Neural progenitor cell (in vitro differentiated cells): ENCODE data around the gene CA12.

Experiments
- EZH2 ChIP-seq: fragments of 200-600 bp; sonication (generic); IDR thresholded peaks from 2 replicates; pipeline ENCODE4 v1.6.1; 2017; ENCODE audit warnings: antibody characterized with exemption, mild to moderate bottlenecking, moderate library complexity
- TF ChIP-seq, protein P1 (sequence below): fragments of 200-600 bp; sonication (generic); IDR thresholded peaks from 2 replicates; pipeline ENCODE4 v1.5.1; 2017; ENCODE audit warnings: antibody characterized with exemption, mild to moderate bottlenecking

DNA sequence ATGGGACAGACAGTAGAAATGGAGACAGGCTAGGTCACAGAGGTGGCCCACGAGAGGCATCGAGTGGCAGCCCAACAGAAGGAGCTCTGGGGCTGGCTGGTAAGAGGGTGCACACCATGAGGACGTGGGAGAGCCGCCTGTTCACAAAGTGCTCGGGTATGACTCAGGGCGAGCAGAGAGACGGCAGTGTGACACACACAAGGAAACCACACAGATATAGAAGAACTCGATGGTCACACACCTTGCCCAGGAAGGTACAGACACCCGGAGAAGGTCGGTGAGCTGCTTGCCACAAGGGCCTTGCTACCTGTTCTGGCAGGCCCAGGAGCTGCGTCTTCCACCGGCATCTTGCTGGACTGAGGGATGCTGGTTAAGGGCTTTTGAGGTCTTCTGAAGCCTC lies 50.2 kb downstream of the CA12 start:
- TF ChIP-seq, protein P1, sequence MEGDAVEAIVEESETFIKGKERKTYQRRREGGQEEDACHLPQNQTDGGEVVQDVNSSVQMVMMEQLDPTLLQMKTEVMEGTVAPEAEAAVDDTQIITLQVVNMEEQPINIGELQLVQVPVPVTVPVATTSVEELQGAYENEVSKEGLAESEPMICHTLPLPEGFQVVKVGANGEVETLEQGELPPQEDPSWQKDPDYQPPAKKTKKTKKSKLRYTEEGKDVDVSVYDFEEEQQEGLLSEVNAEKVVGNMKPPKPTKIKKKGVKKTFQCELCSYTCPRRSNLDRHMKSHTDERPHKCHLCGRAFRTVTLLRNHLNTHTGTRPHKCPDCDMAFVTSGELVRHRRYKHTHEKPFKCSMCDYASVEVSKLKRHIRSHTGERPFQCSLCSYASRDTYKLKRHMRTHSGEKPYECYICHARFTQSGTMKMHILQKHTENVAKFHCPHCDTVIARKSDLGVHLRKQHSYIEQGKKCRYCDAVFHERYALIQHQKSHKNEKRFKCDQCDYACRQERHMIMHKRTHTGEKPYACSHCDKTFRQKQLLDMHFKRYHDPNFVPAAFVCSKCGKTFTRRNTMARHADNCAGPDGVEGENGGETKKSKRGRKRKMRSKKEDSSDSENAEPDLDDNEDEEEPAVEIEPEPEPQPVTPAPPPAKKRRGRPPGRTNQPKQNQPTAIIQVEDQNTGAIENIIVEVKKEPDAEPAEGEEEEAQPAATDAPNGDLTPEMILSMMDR, result no peak
- no peak for TF ChIP-seq EZH2
